Activated naive CD8-positive, alpha-beta T cell treated with anti-CD3 and anti-CD28 coated beads, Interleukin-2, amount 50 U/mL, for 24 hours (primary cell): ENCODE measurements around the gene SORCS2.

ENCODE experiments used
- ATAC-seq: fragments of 150-1000 bp; cut with Tn5 transposase; one replicate; pipeline ENCODE4 v1.10.0; 2021
- DNase-seq: peaks from one replicate; pipeline ENCODE4 v3.0.0; 2021
- H3K27ac Mint-ChIP-seq: one replicate; pipeline ENCODE4 v1.8.0; 2021; ENCODE audit warnings: mild to moderate bottlenecking, mixed read lengths
- H3K27me3 Mint-ChIP-seq: one replicate; pipeline ENCODE4 v1.8.0; 2021; ENCODE audit warnings: mixed read lengths
- H3K36me3 Mint-ChIP-seq: one replicate; pipeline ENCODE4 v1.8.0; 2021; ENCODE audit warnings: low read depth, mixed read lengths
- H3K4me1 Mint-ChIP-seq: one replicate; pipeline ENCODE4 v1.8.0; 2021; ENCODE audit warnings: mixed read lengths
- H3K4me3 Mint-ChIP-seq: one replicate; pipeline ENCODE4 v1.8.0; 2021; ENCODE audit warnings: mild to moderate bottlenecking, moderate library complexity, mixed read lengths
- H3K9me3 Mint-ChIP-seq: one replicate; pipeline ENCODE4 v1.8.0; 2021; ENCODE audit warnings: mixed read lengths

Gene SORCS2

DNA sequence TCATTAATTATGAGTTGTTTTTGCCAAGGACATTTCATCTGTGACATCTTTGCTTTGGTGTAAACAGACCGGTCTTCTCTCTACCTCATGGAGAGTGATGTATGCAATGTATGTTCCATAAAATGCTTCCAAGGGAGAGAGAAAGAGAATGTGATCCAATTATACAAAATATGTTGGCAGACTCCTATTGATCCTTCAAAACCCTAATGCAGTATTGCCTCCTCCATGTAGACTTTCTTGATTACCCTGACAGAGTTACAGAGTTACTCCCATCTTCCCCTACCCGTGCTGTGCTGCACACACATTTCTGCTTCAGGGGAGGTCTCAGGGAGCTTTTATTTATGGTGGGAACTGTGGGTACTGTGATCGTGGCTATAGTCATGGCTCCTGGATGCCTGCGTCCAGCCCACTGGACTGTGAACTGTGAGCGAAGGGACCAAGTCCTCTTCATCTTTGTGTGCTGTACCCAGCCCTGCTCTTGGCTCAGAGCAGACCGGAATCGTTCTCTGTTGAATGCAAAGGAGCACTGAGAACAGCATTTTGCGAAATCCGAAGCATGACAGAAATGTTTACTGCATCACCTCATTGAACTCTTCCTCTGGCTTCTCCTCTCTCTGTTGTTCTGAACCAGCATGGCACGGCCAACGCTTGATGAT, 32.7 kb downstream of the SORCS2 start:
- Mint-ChIP-seq H3K27ac (no peak overlapping the region), H3K9me3 (no peaks in the 10 kb centered on the region), H3K36me3 (no peaks in the 10 kb centered on the region), H3K4me3 (no peak overlapping the region), H3K4me1 (no peaks in the 10 kb centered on the region), H3K27me3 (peaks cover 6% of the 10 kb centered on the region)
- DNase-seq (no peak), ATAC-seq (no peak)

DNA sequence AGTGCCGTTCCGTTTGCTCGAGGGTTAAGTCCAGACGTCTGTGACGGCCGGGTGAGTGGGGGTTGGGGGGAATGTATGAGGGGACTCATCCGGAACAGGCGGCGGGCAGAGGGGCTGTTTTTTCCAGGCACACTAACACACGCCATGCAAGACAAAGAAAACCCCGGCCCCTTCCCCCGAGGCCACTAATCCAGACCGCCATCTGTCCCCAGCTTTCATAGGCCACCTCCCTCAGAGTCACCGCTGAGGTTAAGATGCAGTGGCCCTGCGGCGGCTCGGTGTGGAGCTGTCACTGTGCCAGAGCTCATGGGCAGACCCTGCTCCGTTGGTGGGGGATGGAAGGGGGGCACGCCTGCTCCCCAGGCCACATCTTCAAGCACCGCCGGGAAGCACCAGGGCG, 34.1 kb downstream of the SORCS2 start:
- Mint-ChIP-seq H3K9me3 (no peaks in the 10 kb centered on the region), H3K4me1 (no peaks in the 10 kb centered on the region), H3K4me3 (no peak overlapping the region), H3K27me3 (peaks cover 6% of the 10 kb centered on the region), H3K36me3 (no peaks in the 10 kb centered on the region), H3K27ac (no peak overlapping the region)
- DNase-seq (no peak), ATAC-seq (no peak)

DNA sequence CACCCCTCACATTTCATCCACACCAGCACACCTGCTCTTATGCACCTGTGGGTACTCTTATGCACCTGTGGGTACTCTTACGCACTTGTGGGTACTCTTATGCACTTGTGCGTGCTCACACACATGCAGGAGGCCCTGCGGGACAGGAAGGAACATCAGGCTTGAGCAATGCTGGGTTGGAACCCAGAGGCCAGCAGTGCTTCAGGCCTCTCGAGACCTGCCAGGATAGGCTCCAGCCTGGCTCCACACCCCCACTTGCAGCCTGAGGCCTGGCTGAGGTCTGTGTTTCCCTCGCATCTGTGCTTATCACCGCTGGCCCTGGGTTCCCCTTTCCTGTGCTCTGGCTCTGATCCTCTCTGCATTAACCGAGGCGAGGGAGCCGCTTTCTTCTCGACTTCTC, 34.7 kb downstream of the SORCS2 start:
- Mint-ChIP-seq H3K27ac (no peak overlapping the region), H3K27me3 (peaks cover 6% of the 10 kb centered on the region), H3K36me3 (no peaks in the 10 kb centered on the region), H3K4me3 (no peak overlapping the region), H3K9me3 (no peaks in the 10 kb centered on the region), H3K4me1 (no peaks in the 10 kb centered on the region)
- no peak for ATAC-seq
- no peak for DNase-seq

DNA sequence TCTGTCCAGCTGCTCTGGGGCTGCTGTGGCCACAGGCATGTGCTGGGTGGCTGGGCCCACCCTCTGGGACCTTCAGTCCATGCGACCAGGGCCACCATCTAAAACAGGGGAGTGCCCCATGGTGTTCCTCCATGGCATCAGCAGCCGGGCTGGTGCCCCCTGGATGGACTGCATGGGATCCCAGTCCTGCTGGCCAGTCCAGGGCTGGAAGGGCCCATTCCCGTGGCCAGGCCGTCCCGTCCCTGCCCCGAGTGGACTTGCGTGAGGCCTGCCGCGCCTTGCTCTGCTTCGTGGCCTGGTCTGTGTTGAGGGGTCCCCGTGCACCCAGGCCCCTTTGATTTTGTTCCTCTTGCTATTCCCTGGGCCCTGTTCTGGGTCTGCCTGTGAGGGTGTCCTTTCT, 36.4 kb downstream of the SORCS2 start:
- Mint-ChIP-seq H3K36me3 (no peaks in the 10 kb centered on the region), H3K9me3 (no peaks in the 10 kb centered on the region), H3K27ac (no peak overlapping the region), H3K4me3 (no peak overlapping the region), H3K4me1 (no peaks in the 10 kb centered on the region), H3K27me3 (no peaks in the 10 kb centered on the region)
- DNase-seq = no peak
- no peak for ATAC-seq

DNA sequence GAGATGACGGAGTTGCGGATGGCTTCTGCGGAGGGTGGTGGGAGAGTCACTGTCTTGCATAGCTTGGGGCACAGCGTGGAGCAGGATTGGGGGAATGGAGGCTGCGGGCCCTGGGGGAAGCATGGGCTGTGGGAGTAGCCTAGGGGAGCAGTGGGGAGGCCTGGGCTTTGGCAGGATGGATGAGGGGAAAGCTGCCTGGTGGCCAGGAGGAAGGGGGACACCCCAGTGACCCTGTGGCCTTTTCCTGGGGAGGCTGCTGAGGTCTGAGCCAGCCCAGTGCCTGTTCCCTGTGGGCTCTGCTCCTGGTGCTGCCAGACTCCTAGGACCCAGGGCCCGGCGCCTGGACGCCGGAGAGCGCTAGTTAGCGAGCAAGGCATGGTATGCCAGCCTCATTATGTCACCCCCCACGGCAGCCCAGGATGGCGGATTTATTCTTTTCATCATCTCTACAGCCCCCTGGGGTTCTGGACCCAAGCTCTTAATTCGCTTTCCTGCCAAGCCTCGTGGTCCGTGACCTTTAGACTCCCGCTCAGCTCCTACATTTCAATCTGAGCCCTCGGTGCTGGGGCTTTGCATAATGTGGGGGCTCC, 39.8 kb downstream of the SORCS2 start:
- Mint-ChIP-seq H3K27me3 (no peaks in the 10 kb centered on the region), H3K4me3 (no peak overlapping the region), H3K36me3 (no peaks in the 10 kb centered on the region), H3K27ac (no peak overlapping the region), H3K9me3 (no peaks in the 10 kb centered on the region), H3K4me1 (no peaks in the 10 kb centered on the region)
- ATAC-seq (no peak), DNase-seq (no peak)

DNA sequence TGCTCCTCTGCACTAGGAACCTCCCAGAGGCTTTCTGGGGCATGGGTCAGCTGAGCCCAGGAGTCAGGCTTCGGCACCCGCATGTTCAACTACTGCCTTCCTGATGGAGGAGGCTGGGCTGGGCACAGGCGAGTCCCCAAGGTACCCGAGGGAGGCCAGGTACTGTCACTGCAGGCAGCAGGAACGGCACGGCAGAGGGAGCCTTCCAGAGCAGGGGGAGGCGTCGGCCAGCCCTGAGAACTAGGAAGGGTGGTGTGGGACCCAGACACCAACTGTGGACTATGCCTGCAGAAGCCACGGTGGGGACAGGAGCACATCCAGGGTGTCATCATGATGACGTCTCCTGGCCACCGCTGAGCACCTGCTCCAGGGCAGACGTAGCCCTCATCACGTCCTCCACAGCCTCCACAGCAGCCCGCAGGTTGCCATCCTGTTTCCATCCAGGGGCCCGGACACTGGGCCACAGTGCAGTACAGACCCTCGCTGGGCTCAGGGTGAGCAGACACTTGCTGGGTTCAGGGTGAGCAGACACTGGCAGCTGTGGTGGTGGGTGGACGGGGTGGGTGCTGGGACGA, 40.8 kb downstream of the SORCS2 start:
- Mint-ChIP-seq H3K4me1 (no peaks in the 10 kb centered on the region), H3K4me3 (no peak overlapping the region), H3K9me3 (no peaks in the 10 kb centered on the region), H3K27me3 (no peaks in the 10 kb centered on the region), H3K36me3 (no peaks in the 10 kb centered on the region), H3K27ac (no peak overlapping the region)
- no peak for DNase-seq
- ATAC-seq = no peak

DNA sequence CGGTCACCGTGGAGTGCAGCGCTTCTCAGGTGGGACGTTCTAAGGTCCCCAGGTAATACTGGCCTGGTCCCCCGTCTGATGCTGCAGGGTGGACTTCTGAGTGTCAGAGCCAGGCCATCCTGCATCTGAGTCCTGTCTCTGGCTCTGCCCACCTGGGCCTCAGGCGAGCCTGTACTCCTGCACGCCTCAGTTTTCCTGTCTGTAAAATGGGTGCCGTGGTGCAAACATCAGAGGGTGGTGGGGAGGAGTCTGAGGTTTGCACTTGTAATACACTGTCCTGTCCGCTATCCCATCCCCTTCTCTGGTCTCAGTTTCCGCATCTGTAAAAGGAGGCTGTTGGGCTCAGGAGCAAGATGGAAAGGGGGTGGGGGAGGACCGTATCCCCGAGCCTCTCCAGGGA, 41.3 kb downstream of the SORCS2 start:
- H3K27ac Mint-ChIP-seq = no peak overlapping the region

DNA sequence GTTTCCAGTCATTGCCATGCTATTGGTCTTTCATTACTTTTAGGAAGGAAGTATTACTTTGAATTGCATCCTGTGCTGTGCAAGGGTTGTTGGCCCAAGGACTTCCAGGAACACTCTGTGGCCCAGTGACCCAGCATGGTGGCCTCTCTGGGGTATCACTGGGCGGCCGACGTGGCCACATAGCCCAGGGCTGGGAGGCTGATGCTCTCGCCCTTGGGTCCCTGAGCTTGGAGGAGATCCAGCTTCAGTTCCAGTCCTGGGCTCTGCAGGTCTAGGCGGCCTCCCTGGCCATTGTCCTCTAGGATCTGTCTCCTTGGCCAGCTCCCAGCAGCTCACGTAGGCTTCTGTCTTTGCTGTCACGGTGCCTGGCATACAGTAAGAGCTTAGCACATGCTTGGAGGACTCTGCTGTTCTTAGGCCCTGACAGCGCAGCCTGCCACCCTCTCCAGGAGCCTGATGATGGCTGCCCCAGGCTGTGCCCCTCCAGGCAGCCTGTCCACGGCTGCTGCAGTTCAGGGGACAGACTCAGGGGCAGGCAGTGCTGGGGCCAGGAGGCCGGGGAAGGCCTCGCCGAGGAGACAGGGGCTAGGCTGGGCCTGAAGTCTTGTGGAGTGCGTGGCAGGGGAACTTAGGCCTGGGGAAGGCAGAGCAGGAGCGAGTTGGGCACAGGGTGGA, 42.2 kb downstream of the SORCS2 start:
- Mint-ChIP-seq H3K4me1 (no peaks in the 10 kb centered on the region), H3K9me3 (no peaks in the 10 kb centered on the region), H3K4me3 (no peak overlapping the region), H3K27ac (no peak overlapping the region), H3K27me3 (no peaks in the 10 kb centered on the region), H3K36me3 (no peaks in the 10 kb centered on the region)
- DNase-seq (no peak), ATAC-seq (peak; percentile 5)

More for the DNA sequence above, 41.3 kb downstream of the SORCS2 start:
- no peaks in the 10 kb centered on the region for H3K27me3 Mint-ChIP-seq
- no peaks in the 10 kb centered on the region for H3K4me1 Mint-ChIP-seq
- H3K36me3 Mint-ChIP-seq = no peaks in the 10 kb centered on the region
- no peak for ATAC-seq
- H3K4me3 Mint-ChIP-seq = no peak overlapping the region
- no peaks in the 10 kb centered on the region for H3K9me3 Mint-ChIP-seq
- DNase-seq = no peak

DNA sequence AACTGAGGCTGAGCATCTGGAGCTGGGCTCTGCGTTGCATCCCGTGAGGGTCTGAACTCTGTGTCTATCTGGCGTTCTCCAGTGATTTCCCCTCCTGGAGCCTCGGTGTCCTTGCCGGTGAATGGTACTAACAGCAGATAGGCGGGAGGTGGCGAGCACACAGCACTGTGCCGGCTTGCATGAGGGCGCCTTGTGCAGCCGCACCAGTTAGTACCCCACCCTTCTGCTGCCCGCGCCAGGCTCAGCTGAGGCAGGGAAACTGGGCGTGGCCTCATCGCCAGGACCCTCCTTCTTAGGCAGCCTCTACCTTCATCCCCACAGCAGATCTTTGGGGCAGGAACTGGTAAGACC, 42.7 kb downstream of the SORCS2 start:
- peak; percentile 6 for ATAC-seq
- Mint-ChIP-seq H3K27me3 (peaks cover 2% of the 10 kb centered on the region), H3K4me3 (no peak overlapping the region), H3K9me3 (no peaks in the 10 kb centered on the region), H3K36me3 (no peaks in the 10 kb centered on the region), H3K27ac (no peak overlapping the region), H3K4me1 (no peaks in the 10 kb centered on the region)
- DNase-seq = no peak

DNA sequence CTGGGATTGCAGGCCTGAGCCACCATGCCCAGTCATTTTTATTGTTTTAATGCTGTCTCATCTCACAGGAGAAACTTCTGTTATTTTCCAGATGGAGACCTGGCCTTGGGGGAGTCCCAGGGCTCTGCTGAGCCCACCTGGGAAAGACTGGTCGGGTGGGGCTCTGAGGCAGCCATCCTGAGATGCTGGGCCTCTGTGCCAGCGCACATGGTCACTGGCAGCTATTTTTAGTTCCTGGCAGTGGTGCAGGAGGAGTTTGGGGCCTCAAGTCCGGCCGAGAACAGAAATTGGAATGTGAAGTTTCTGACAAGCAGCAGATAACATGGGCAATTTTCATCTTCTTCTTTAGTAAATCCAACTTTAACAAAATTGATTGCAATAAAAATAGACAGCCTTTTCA, 44.5 kb downstream of the SORCS2 start:
- H3K4me3 Mint-ChIP-seq = no peak overlapping the region
- peaks cover 7% of the 10 kb centered on the region for H3K27me3 Mint-ChIP-seq
- H3K36me3 Mint-ChIP-seq = no peaks in the 10 kb centered on the region
- H3K4me1 Mint-ChIP-seq = no peaks in the 10 kb centered on the region
- no peak for DNase-seq
- no peak for ATAC-seq
- no peak overlapping the region for H3K27ac Mint-ChIP-seq
- H3K9me3 Mint-ChIP-seq = no peaks in the 10 kb centered on the region

DNA sequence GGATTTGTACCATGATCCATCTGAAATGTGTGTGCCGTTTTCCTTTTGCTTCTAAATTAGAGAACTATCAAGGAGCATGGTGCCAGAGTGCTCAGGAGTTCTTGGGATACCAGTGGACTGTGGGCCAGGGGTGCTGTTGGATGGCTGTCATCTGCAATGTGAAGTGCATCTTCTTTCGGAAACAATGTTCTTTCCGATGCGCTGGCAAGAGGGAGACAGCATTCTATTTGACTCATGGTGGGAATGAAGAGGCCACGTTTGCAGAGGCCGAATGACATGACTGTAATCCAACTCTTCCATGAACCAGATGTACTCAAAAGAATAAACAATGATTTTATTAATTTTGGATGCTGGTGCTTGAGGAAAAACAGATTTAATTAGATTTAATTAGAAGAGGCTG, 45.5 kb downstream of the SORCS2 start:
- H3K4me1 Mint-ChIP-seq = no peaks in the 10 kb centered on the region
- DNase-seq (no peak), ATAC-seq (no peak)
- H3K27ac Mint-ChIP-seq = no peak overlapping the region
- H3K27me3 Mint-ChIP-seq = peaks cover 7% of the 10 kb centered on the region
- no peak overlapping the region for H3K4me3 Mint-ChIP-seq
- no peaks in the 10 kb centered on the region for H3K9me3 Mint-ChIP-seq
- no peaks in the 10 kb centered on the region for H3K36me3 Mint-ChIP-seq

DNA sequence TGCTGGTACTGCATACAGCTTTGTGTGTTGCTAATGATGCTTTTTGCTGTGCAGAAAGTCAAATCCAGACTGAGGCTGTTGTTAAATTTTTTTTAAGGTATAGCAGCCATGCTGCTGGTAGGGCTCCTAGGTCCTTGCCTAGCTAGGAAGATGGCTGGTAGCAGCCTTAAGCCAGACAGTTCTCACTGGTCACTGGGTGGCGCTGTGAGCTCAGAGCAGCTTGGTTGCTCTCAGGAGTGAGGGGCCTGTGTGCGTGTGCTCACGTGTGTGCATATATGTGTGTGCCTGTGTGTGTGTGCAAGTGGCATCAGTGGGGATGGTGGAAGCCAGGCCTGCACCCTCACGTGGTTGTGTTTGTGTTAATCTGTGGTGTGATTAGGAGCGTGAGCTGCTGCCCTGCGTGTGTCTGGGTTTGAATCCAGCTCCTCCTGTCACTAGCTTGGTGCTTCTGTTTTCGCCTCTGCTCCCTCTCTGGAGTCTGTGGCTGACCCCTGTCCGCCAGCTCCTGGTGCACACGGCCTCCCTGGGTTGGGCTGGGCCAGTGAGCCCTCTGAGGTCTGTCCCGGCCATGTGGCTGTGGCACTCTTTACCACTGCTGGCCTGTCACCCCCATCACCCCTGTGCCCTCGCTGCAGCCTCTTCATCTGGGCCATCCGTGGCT, 46.1 kb downstream of the SORCS2 start:
- no peak overlapping the region for H3K27ac Mint-ChIP-seq
- DNase-seq = no peak
- H3K4me1 Mint-ChIP-seq = no peaks in the 10 kb centered on the region
- no peaks in the 10 kb centered on the region for H3K9me3 Mint-ChIP-seq
- no peak overlapping the region for H3K4me3 Mint-ChIP-seq
- ATAC-seq = no peak
- no peaks in the 10 kb centered on the region for H3K36me3 Mint-ChIP-seq
- H3K27me3 Mint-ChIP-seq = peaks cover 7% of the 10 kb centered on the region

DNA sequence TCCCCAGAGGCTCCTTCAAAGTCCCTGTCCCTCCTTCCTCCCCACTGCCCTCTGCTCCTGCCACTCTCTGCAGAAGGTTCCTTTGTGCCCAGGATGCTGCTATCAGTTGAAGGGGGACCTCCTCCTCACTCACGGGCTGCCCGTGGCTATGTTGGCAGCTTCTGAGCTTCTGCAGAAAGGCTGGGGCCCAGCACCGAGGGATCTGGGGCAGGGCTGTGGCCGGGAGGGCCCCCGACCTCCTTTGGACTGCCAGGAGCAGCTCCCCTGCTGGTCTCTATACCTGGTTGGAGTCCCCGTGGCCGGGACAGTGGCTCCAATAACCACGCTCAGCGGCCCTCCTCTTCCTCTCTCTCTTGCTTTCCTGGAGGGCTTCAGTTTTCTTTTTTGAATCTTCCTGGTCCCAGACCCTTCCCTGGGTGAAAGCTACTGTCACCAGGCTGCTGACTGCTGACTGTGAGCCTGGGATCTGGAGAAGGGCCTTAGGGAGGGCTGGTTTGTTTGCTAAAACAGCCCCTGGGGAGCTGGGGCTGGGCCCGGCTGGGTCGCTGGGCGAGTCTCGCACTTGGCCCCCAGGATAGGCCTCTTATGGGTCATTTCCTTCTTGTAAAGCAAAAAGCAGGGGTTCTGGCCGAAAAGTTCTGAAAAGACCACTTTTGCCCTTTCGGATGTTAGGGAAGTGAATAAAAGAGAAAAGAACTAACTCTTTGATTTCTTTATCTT, 46.9 kb downstream of the SORCS2 start:
- Mint-ChIP-seq H3K36me3 (no peaks in the 10 kb centered on the region), H3K27ac (no peak overlapping the region), H3K4me3 (no peak overlapping the region), H3K9me3 (no peaks in the 10 kb centered on the region), H3K4me1 (no peaks in the 10 kb centered on the region), H3K27me3 (peaks cover 7% of the 10 kb centered on the region)
- ATAC-seq = no peak
- DNase-seq = no peak

DNA sequence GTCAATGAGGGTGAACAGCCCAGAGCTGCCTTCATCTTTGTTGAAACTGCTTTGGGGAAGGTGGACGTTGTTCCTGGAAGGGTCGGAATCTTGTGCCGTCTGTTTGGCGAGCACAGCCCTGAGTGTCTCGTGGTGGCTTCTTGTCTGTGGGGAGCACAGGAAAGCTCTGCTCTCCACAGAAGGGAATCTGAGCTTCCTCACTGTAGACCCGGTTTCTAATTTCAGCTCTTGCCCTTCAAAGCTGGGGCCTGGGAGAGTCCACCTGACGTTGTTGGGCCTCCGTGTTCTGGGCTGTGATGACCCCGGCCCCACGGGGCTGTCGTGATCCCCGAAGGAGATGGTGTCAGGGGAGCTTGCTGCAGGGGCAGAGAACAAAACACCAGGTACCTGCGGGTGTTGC, 47.5 kb downstream of the SORCS2 start:
- Mint-ChIP-seq H3K4me3 (no peak overlapping the region), H3K27ac (no peak overlapping the region), H3K4me1 (no peaks in the 10 kb centered on the region), H3K36me3 (no peaks in the 10 kb centered on the region), H3K9me3 (no peaks in the 10 kb centered on the region), H3K27me3 (peaks cover 7% of the 10 kb centered on the region)
- ATAC-seq = no peak
- no peak for DNase-seq
